ENCODE measurements around the gene USP7.

USP7 gene

GRCh38 chr16:8999800-9000199 is 36.1 kb upstream of the USP7 start:
- TF ChIP-seq CTCF (IDR thresholded peaks at IDR 0.05; ENCODE audit: unreplicated experiment in 3 of 3), result no peak
- no peaks in the 10 kb centered on the region for H3K36me3 Mint-ChIP-seq (ENCODE audit: low read depth)
- H3K9me3 Mint-ChIP-seq, result no peaks in the 10 kb centered on the region
- H3K27ac Mint-ChIP-seq, result no peak overlapping the region
- H3K4me3 Mint-ChIP-seq, result no peak overlapping the region
- no peaks in the 10 kb centered on the region for H3K27me3 Mint-ChIP-seq (ENCODE audit: low read depth)
- H3K4me1 Mint-ChIP-seq, result no peaks in the 10 kb centered on the region

DNA sequence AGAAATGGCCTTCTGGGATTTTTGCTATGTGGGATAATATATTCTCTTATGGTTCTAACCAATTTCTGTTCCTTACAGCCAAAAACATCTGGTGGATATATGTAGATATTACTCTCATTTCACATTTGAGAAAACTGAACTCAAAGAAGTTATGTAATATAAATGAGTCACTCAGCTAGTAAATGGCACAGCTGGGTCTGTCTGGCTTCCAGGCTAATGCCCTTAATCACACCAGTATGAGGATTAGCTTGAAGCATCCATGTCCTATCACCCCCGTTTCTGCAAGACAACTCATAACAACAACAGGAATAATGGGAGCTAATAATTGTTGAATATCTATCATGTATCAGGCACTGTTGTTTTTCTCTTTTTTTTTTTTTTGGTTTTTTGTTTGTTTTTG is 34.4 kb upstream of the USP7 start:
- H3K4me1 Mint-ChIP-seq, result no peaks in the 10 kb centered on the region
- no peak for TF ChIP-seq CTCF (IDR thresholded peaks at IDR 0.05; ENCODE audit: unreplicated experiment in 3 of 3)
- no peak overlapping the region for H3K27ac Mint-ChIP-seq
- no peaks in the 10 kb centered on the region for H3K27me3 Mint-ChIP-seq (ENCODE audit: low read depth)
- no peaks in the 10 kb centered on the region for H3K36me3 Mint-ChIP-seq (ENCODE audit: low read depth)
- no peak overlapping the region for H3K4me3 Mint-ChIP-seq
- no peaks in the 10 kb centered on the region for H3K9me3 Mint-ChIP-seq

DNA sequence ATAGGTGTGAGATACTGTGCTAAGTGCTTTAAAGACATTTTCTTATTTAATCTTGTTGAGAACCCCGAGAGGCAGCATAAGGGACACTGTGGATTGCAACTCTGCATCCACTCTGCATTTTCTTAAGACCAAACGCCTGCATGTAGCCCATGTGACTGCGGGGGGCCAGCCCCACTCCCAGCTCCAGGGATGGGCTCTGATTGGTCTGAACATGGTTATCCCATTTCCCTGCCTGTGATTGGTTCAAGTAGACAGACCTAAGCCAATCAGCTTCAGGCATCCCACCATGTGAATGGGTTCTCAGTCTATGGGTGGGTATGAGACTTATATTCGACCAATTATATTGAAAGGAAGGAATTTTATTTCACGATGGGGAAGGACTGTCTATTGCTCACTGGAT is 33.2 kb upstream of the USP7 start:
- Mint-ChIP-seq H3K36me3 (ENCODE audit: low read depth) (no peaks in the 10 kb centered on the region), H3K4me1 (no peaks in the 10 kb centered on the region), H3K27ac (no peak overlapping the region), H3K9me3 (no peaks in the 10 kb centered on the region), H3K4me3 (no peak overlapping the region), H3K27me3 (ENCODE audit: low read depth) (no peaks in the 10 kb centered on the region)
- no peak for TF ChIP-seq CTCF (IDR thresholded peaks at IDR 0.05; ENCODE audit: unreplicated experiment in 3 of 3)

DNA sequence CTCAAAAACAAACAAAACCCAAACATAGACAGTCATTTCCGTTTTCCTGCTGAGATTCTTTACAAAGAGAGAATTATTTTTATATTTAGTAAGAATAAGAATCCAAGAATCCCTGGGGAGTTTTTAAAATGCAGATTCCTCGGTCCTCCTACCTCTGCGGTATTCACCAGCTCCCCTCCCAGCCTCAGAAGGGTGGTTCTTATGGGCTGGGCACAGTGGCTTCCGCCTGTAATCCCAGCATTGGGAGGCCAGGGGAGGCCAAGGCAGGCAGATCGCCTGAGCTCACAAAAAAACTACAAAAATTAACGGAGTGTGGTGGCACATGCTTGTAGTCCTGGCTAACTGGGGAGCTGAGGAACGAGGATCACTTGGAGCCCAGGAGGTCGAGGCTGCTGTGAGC is 26.7 kb upstream of the USP7 start:
- H3K9me3 Mint-ChIP-seq, result no peaks in the 10 kb centered on the region
- no peaks in the 10 kb centered on the region for H3K4me1 Mint-ChIP-seq
- no peak overlapping the region for H3K4me3 Mint-ChIP-seq
- H3K27ac Mint-ChIP-seq, result no peak overlapping the region
- no peak for TF ChIP-seq CTCF (IDR thresholded peaks at IDR 0.05; ENCODE audit: unreplicated experiment in 3 of 3)
- peaks cover 15% of the 10 kb centered on the region for H3K27me3 Mint-ChIP-seq (ENCODE audit: low read depth)
- no peaks in the 10 kb centered on the region for H3K36me3 Mint-ChIP-seq (ENCODE audit: low read depth)

DNA sequence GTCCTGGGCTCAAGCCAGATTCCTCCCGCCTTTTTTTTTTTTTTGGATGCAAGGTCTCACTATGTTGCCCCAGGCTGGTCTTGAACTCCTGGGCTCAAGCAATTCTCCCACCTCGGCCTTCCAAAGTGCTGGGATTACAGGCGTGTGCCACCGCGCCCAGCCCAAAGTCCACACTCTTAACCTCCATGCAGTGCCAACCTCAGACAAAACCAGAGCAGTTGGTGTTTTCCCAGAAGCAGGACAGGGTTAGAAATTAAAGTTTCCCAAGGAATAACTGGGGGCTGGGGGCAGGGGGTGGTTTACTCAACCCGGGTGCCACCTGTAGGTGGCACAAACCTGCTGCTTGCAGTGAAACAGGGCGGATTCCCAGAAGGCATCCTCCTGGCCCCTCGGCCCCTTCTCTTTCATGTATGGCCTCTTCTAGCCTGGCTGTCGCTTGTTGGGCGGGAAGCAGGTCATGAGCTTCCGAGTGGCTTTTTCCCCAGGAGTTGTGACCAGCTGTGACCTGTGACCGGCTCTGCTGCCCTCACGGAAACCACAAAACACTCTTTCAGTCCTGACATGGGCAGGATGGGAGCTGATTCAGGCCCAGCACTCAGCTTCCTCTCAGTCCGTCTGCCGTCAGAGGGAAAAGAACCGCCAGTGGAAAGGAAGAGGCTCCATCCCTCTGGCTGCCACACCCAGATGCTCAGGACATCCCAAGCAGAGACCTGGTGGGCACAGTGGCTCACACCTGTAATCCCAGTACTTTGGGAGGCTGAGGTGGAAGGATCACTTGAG is 25.6 kb upstream of the USP7 start:
- Mint-ChIP-seq H3K4me1 (no peaks in the 10 kb centered on the region), H3K36me3 (ENCODE audit: low read depth) (no peaks in the 10 kb centered on the region), H3K27ac (no peak overlapping the region), H3K27me3 (ENCODE audit: low read depth) (peaks cover 15% of the 10 kb centered on the region), H3K4me3 (no peak overlapping the region), H3K9me3 (no peaks in the 10 kb centered on the region)
- no peak for TF ChIP-seq CTCF (IDR thresholded peaks at IDR 0.05; ENCODE audit: unreplicated experiment in 3 of 3)

GRCh38 chr16:8986818-8987191 is 23.1 kb upstream of the USP7 start:
- Mint-ChIP-seq H3K27me3 (ENCODE audit: low read depth) (peaks cover 23% of the 10 kb centered on the region), H3K36me3 (ENCODE audit: low read depth) (no peaks in the 10 kb centered on the region), H3K9me3 (peaks cover 3% of the 10 kb centered on the region), H3K27ac (no peak overlapping the region), H3K4me1 (no peaks in the 10 kb centered on the region), H3K4me3 (no peak overlapping the region)
- no peak for TF ChIP-seq CTCF (IDR thresholded peaks at IDR 0.05; ENCODE audit: unreplicated experiment in 3 of 3)
